ENCODE results near the gene CBLC. TPM values are rescaled to one million over a fixed set of nuclear protein-coding genes. Genes with fewer than 3 reads are reported as not detected.

Gene CBLC
- total RNA-seq, 1 experiment from 2014 or later: 20.5 TPM

GRCh38 chr19:44845286-44845611, 67.6 kb downstream of the CBLC start:
- TF ChIP-seq ZNF512 (CRISPR knock-in tag; IDR thresholded peaks at IDR 0.05; ENCODE audit: borderline replicate concordance) (no peak), GTF2I (CRISPR knock-in tag; conservative IDR thresholded peaks at IDR 0.05) (peak; percentile 85), ESRRA (CRISPR knock-in tag; IDR thresholded peaks at IDR 0.05; ENCODE audit: borderline replicate concordance) (no peak), ZNF671 (CRISPR knock-in tag; IDR thresholded peaks at IDR 0.05) (no peak), FOXK1 (CRISPR knock-in tag; IDR thresholded peaks at IDR 0.05) (no peak), MYBL2 (CRISPR knock-in tag; IDR thresholded peaks at IDR 0.05) (0 out of 2 replicates have a peak, but pooled peaks have one; percentile 8), TEAD4 (CRISPR knock-in tag; IDR thresholded peaks at IDR 0.05) (no peak), JUN (CRISPR knock-in tag; IDR thresholded peaks at IDR 0.05) (no peak)
- POLR2A ChIA-PET: interaction anchor here (0.6 to 1.8 kb wide), 3 partner anchors 25 to 88 kb away, joined by 3 to 10 read pairs (median 5); partner anchors contain the start of gene BCAM
- Mint-ChIP-seq H3K9me3 (no peaks in the 10 kb centered on the region), H3K27me3 (ENCODE audit: low read depth) (peaks cover 18% of the 10 kb centered on the region), H3K4me3 (peak overlapping the region; percentile 97), H3K4me1 (peaks cover 18% of the 10 kb centered on the region), H3K36me3 (no peaks in the 10 kb centered on the region), H3K27ac (peak overlapping the region; percentile 99)
- ATAC-seq (no peak), DNase-seq (ENCODE audit: low spot score) (no peak)
- CTCF ChIA-PET: interaction anchor here (0.8 to 1.7 kb wide), 19 partner anchors 11 to 291 kb away, joined by 3 to 26 read pairs (median 5); partner anchors contain the start of genes BCAM and CBLC

- H3K27me3 Mint-ChIP-seq (ENCODE audit: low read depth): peaks cover 14% of the 10 kb centered on the region
- no peaks in the 10 kb centered on the region for H3K36me3 Mint-ChIP-seq
- H3K4me3 Mint-ChIP-seq: peak within 1 kb of the TSS; percentile 97
- ChIA-PET POLR2A (interaction anchor here (0.6 to 3.4 kb wide), 8 partner anchors 25 to 124 kb away, joined by 3 to 17 read pairs (median 4); partner anchors contain the start of genes APOE, BCAM and TOMM40), CTCF (interaction anchor here (0.6 to 1.7 kb wide), 36 partner anchors 8 to 291 kb away, joined by 3 to 26 read pairs (median 4); partner anchors contain the start of genes BCAM, CBLC and PVR)
- DNase-seq (ENCODE audit: low spot score): peak; percentile 100
- ATAC-seq: peak; percentile 59
- peaks cover 23% of the 10 kb centered on the region for H3K4me1 Mint-ChIP-seq
- peak within 1 kb of the TSS; percentile 99 for H3K27ac Mint-ChIP-seq
- no peaks in the 10 kb centered on the region for H3K9me3 Mint-ChIP-seq
- TF ChIP-seq E2F5 (CRISPR knock-in tag; IDR thresholded peaks at IDR 0.05) (0 out of 2 replicates have a peak, but pooled peaks have one; percentile 30), MXD4 (CRISPR knock-in tag; IDR thresholded peaks at IDR 0.05; ENCODE audit: borderline replicate concordance) (no peak), TEAD1 (CRISPR knock-in tag; IDR thresholded peaks at IDR 0.05) (0 out of 2 replicates have a peak, but pooled peaks have one; percentile 30), SP1 (CRISPR knock-in tag; conservative IDR thresholded peaks at IDR 0.05) (peak; percentile 74), CTCF (IDR thresholded peaks at IDR 0.05) (peak; percentile 57), MAX (CRISPR knock-in tag; IDR thresholded peaks at IDR 0.05) (peak; percentile 56; the same call in 1 of the 2 replicates), ZNF671 (CRISPR knock-in tag; IDR thresholded peaks at IDR 0.05) (no peak), MLX (CRISPR knock-in tag; IDR thresholded peaks at IDR 0.05) (no peak), MYBL2 (CRISPR knock-in tag; IDR thresholded peaks at IDR 0.05) (no peak), PRDM15 (CRISPR knock-in tag; IDR thresholded peaks at IDR 0.05) (peak; percentile 92), ZNF423 (CRISPR knock-in tag; IDR thresholded peaks at IDR 0.05) (no peak), USF1 (CRISPR knock-in tag; IDR thresholded peaks at IDR 0.05) (peak; percentile 44; the same call in 1 of the 2 replicates), ETV6 (CRISPR knock-in tag; IDR thresholded peaks at IDR 0.05) (no peak), JAZF1 (CRISPR knock-in tag; IDR thresholded peaks at IDR 0.05) (no peak), CREM (CRISPR knock-in tag; IDR thresholded peaks at IDR 0.05) (no peak; the same call in 1 of the 2 replicates), ATF2 (CRISPR knock-in tag; IDR thresholded peaks at IDR 0.05; ENCODE audit: borderline replicate concordance, low read depth) (no peak)
Observed at GRCh38 chr19:44845612-44846454, 68.1 kb downstream of the CBLC start, which contains the start of gene NECTIN2. Gene NECTIN2, plus strand, starts transcription at chr19:44846297. Its CDS starts 229 bp downstream, at chr19:44846526.
